IPS-18c (cell line): Measurements from ENCODE around the gene PPP1R9B.

ENCODE experiments used
- H3K4me3 ChIP-seq: 2 replicates; pipeline ENCODE4 v1.7.0; 2013; ENCODE audit warnings: low read depth, mild to moderate bottlenecking, low read length, moderate library complexity; ENCODE audit not compliant: insufficient read depth
- H3K9me3 ChIP-seq: one replicate; pipeline ENCODE4 v1.6.1; 2013; ENCODE audit warnings: mild to moderate bottlenecking, low read length, moderate library complexity; ENCODE audit not compliant: control insufficient read depth, insufficient read depth

Gene PPP1R9B

DNA sequence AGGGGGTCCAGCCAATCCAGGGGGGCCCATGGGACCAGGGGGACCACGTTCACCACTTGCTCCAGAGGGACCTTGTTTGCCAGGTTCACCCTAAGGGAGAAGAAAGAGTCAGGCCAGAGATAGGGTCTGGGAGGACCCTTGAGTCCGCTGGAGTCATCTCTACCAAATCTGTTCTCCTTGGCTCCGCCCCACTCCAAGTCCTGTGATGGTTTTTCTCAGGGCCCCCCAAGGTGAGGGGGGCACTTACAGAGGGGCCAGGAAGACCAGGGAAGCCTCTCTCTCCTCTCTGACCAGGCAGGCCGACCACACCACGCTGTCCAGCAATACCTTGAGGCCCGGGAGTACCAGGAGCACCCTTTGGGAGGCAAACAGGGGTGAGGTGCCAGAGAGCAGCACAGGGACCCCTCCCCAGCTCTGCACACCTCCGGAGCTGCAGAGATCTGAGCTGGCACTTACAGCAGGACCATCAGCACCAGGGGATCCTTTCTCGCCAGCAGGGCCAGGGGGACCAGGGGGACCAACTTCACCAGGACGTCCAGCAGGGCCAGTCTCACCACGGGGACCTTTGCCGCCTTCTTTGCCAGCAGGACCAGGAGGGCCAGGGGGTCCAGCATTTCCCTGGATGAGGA, 38.6 kb upstream of the PPP1R9B start:
- no peak overlapping the region; the same call in 1 of the 2 replicates for H3K4me3 ChIP-seq
- H3K9me3 ChIP-seq = no peaks in the 10 kb centered on the region

DNA sequence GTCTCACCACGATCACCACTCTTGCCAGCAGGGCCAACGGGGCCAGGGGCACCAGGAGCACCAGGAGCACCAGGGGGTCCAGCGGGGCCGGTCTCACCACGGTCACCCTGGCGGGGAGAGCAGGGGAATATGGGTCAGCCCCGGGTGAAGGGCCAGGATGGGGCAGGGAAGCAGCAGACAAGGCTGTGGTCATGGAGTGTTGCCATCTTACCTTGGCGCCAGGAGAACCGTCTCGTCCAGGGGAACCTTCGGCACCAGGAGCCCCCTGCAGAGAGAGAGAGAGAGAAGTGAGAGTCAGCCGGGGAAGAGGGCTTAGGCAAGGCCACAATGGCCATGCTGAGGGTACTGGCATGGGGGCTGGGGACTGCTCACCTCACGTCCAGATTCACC, 38.0 kb upstream of the PPP1R9B start:
- Histone ChIP-seq H3K9me3 (no peaks in the 10 kb centered on the region), H3K4me3 (no peak overlapping the region; the same call in 1 of the 2 replicates)

DNA sequence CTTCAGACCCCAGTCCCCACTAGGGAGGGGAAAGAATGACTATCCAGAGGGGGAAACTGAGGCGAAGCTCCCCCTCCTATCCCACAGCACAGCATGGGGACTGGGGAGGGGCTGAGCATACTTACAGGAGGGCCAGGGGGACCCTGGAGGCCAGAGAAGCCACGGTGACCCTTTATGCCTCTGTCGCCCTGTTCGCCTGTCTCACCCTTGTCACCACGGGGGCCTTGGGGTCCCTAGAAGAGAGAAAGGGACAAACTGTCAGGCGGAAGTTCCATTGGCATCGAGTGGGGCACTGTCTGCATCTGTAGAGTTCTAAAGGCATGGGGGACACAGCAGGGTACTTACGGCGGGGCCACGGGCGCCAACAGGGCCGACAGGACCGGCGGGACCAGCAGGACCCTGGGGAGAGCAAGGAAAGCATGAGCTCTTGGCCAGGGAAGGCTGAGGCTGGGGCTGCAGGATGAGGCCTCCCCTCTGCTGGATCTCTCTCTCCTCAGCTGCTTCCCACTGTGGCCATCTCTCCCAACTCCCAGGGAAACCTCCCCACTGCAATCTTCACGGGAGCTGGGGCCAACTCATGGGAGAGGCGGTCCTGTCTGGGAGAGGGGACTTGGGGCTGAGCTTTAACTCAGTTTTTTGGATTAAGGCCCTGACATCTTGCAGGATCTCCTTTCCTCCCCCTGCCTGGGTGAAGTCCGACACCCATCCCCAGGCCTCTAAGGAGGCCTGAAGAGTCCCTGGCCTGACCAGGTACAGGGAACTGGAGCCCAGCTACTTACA, 37.5 kb upstream of the PPP1R9B start:
- no peaks in the 10 kb centered on the region for H3K9me3 ChIP-seq
- H3K4me3 ChIP-seq = no peak overlapping the region

DNA sequence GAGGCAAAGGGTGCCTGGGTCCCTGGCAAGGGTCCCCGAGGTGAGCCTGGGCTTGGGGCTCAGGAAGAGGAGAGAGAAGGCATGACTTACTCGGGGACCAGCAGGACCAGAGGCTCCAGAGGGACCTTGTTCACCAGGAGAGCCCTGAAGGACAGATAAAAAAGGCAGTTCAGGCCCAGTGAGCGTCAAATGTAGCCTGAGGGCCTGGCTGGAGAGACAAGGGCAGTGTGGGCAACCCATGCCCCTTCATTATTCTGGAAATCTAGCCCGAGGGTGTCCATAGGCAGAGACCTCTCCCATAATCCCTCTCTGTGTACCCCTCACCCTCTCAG, 36.9 kb upstream of the PPP1R9B start:
- no peak overlapping the region for H3K4me3 ChIP-seq

DNA sequence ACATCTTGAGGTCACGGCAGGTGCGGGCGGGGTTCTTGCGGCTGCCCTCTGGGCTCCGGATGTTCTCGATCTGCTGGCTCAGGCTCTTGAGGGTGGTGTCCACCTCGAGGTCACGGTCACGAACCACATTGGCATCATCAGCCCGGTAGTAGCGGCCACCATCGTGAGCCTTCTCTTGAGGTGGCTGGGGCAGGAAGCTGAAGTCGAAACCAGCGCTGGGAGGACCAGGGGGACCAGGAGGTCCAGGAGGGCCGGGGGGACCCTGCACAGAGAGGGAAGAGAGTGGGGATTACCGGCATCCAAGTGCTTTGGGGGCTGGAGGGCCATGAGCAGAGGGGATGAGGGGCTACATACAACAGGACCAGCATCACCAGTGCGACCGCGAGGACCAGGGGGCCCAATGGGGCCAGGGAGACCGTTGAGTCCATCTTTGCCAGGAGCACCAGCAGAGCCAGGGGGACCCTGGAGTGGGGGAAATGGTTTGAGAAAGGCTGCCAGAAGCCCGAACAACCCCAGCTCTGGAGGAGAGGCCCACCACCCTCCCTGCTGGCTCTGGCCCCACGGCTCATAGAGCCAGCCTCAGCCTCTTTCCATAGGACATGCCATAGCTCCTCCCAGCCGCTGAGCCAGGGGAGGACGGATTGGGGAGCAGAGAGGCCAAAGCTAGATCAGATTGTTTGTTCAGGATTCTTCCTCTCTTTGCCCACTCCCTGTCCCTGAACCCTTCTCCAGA, 36.4 kb upstream of the PPP1R9B start:
- Histone ChIP-seq H3K4me3 (no peak overlapping the region), H3K9me3 (no peaks in the 10 kb centered on the region)

More for the DNA sequence above, 36.9 kb upstream of the PPP1R9B start:
- no peaks in the 10 kb centered on the region for H3K9me3 ChIP-seq

DNA sequence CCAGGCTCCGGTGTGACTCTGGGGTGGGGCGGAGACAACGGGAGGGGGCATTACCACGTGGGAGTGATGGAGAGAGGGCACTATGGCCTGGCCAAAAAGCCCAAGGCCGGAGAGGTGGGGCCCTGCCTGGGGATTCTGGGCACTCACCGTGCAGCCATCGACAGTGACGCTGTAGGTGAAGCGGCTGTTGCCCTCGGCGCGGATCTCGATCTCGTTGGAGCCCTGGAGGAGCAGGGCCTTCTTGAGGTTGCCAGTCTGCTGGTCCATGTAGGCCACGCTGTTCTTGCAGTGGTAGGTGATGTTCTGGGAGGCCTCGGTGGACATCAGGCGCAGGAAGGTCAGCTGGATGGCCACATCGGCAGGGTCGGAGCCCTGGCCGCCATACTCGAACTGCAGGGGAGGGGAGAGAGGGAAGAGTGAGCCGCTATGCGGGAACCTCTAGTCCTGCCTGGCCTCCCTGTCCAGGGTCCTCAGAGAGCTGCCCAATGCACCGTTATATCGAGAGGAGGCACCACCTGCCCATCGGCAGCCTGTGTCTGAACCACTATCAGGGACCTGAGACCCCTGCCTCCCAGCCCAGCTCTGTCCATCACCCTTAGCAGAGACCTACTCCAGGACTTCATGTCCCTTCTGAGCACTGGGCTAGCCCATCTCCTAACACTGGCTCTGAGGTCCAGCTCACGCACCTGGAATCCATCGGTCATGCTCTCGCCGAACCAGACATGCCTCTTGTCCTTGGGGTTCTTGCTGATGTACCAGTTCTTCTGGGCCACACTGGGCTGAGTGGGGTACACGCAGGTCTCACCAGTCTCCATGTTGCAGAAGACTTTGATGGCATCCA, 35.4 kb upstream of the PPP1R9B start:
- H3K4me3 ChIP-seq = no peak overlapping the region

DNA sequence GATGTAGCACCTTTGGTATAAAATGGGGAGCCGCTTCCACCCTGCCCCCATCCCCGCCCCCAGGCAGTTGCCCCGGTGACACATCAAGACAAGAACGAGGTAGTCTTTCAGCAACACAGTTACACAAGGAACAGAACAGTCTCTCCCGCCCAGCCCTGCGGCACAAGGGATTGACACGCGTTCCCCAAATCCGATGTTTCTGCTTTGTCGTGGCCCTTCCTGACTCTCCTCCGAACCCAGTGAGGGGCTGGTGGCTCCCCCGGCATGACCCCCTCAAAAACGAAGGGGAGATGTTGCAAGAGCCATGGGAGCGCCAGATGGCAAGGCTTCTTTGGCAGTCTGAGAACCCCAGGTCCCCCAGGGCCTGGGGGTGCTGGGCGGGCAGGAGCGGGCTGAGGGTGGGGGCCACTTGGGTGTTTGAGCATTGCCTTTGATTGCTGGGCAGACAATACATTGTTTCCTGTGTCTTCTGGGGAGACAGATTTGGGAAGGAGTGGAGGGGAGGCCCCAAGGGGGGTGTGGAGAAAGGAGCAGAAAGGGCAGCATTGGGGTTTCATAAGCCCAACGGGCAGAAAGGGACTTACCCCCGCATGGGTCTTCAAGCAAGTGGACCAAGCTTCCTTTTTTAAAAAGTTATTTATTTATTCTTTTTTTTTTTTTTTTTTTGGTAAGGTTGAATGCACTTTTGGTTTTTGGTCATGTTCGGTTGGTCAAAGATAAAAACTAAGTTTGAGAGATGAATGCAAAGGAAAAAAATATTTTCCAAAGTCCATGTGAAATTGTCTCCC, 34.3 kb upstream of the PPP1R9B start:
- no peak overlapping the region for H3K4me3 ChIP-seq
- H3K9me3 ChIP-seq = no peaks in the 10 kb centered on the region

More for the DNA sequence above, 35.4 kb upstream of the PPP1R9B start:
- no peaks in the 10 kb centered on the region for H3K9me3 ChIP-seq

DNA sequence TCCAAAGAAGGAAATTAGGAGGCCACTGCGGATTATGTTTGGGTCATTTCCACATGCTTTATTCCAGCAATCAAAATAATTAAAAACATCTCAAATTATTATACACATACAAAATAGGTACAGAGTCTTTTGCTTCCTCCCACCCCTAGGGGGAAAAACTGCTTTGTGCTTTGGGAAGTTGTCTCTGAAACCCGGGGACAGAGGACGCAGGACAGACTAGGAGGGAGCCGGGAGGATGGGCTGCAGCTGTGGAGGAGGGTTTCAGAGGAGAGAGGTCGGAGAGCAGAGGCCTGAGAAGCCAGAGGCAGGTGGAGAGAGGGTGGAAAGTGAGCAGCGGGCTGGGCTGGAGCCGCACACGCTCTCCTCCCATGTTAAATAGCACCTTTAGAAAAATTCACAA, 33.6 kb upstream of the PPP1R9B start:
- Histone ChIP-seq H3K9me3 (no peaks in the 10 kb centered on the region), H3K4me3 (no peak overlapping the region)

DNA sequence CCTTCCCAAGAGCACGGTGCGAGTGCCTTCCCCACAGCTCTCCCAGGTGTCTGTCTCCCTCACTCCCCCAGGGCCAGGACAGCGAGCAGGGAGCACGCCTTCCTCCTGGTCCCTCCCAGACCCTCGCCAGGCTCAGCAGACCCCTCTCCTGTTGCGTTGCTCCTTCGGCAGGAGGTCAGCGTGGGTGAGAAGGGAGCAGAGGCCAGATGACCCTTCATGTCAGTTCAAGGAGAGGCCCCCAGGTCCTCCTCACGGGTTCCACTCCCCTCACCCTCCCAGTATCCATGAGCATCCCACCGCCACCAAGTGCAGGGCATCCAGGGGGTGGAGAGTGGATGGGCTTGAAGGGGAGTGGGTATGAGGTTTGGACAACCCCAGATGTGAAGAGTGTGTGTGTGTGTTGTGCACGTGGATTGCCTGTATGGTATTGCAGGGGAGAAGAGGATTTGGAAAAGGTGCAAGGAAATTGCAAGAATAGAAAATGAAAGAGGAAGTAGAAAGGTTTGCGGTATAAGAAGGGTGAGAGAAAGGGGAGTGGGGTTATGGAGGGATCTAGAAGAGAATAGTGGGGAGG, 33.0 kb upstream of the PPP1R9B start:
- Histone ChIP-seq H3K9me3 (no peaks in the 10 kb centered on the region), H3K4me3 (no peak overlapping the region)

DNA sequence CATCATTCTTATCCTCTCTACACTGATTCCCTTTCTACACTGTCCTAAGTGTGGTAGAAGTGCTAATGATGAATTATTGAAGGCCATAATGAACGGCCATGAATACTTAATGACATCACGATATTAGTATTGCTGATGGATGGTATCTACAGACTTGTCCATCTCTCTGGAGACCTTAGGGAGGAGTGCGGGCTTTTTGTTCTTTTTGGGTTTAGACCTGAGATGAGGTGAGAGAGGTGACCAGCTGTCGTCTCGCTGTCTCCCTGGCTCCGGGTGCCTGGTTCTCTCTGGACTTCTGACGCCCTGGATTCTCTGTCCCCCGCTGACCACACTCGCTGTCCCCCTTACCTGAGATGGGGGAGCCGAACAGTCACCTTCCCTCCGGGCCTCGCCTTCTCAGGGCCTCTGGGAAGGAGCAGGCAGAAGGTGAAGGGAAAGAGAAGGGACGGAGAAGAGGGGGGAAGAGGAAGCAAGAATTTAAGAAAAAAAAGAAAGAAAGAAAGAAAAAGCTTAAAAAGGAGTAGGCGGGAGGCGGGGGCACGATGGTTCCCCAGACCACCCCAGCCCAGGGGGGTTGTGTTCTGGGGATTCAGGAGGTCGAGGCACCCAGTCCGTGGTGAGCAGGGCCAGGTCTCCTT, 32.4 kb upstream of the PPP1R9B start:
- H3K9me3 ChIP-seq = no peaks in the 10 kb centered on the region
- no peak overlapping the region for H3K4me3 ChIP-seq

DNA sequence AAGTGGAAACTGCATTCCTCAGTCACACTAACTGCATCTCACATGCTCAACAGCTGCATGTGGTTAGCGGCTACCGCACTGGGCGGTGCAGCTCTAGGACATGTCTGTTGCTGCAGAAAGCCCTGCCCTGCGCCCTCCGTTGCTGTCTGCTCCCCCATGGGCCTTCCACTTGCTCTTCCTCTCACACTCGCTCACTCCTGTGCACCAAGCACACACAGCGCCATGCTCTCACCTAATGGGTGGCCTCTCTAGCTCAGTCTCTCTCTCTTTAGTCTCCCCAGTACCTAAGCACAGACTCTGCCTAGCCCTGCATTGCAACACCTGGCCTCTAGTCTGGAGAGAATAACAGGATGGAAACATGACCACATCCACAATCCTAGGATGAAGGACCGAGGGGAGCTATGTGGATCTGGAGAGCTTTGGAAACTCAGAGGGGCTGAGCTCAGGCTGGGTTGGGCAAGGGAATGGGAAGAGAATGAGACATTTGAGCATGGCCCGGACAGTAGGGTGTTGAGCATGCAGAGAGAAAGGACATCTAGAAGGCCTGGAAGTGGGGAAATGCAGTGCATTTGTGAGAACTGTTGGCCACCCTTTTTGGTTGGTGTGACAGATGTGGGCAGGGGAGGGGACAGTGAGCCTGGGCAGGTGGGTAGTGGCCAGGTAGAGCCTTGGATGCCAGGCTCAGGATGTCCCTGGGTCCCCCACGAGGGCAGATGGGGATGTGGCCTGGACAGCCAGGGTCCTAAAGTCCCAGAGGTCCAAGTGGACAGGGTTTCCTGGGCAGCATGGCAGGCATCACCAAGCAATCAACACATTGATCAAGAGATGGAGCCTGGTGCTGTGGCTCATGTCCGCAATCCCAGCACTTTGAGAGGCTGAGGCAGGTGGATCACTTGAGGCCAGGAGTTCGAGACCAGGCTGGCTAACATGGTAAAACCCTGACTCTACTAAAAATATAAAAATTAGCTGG, 31.4 kb upstream of the PPP1R9B start:
- Histone ChIP-seq H3K9me3 (no peaks in the 10 kb centered on the region), H3K4me3 (no peak overlapping the region)

DNA sequence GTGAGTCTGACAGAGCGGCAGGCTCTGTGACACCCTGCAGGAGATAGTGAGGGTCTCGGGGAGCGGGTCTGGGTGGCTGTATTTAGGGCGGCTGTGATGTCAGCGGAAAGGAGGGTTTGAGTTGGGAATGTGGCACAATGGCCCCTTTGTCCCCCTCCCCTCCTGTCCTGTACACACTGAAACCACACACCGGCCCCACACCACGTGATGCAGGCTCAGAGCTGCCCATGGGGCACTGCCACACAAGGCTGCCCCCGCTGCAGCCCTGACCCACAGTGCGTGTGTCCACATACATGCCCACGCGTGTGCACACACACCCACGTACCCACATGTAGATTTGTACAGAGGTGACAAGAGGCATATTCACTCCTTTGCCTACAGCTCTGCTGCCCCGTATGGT, 30.7 kb upstream of the PPP1R9B start:
- H3K4me3 ChIP-seq = no peak overlapping the region
- no peaks in the 10 kb centered on the region for H3K9me3 ChIP-seq

DNA sequence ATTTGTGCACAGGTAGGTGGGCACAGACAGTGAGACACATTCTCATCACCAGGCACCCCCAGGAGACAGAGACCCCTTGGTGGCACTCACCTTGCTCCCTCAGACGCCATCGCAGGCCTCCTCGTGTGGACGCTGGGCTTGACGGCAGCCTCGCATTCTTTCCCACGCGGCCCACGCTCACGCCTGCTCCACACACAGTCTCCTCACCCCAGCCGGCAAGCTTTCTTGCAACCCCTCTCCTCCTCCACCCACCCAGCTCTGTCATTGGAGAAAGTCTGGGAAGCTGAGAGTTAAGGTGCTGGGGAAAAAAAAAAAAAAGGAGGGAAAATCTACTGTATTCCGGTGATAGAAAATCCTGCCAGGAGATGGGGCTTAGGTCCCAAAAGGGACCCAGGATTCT, 30.1 kb upstream of the PPP1R9B start:
- H3K9me3 ChIP-seq = no peaks in the 10 kb centered on the region
- H3K4me3 ChIP-seq = no peak overlapping the region

DNA sequence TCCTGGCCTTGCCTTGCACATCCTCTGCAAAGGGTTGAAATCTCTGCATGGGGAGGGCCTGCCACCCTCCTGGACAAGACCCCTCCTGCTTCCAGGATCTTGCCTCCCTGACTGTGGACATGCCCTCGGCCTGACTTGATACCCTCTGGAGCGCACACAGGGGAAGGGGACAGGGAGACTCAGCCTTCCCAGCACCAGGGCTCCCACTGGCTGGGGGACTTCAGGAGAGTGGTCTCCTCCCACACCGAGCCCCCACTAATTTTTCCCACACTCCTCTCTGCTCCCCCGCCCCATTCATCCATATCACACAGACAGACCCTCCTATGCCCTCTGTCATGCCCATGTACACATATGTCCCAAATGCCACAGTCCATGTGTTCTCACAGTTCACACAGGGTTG, 29.6 kb upstream of the PPP1R9B start:
- Histone ChIP-seq H3K9me3 (no peaks in the 10 kb centered on the region), H3K4me3 (no peak overlapping the region)
